ENCODE data around the gene IGLL1.
A peak's percentile ranks its signal among the peaks of the same experiment; 100 is the strongest.
"Not testable (repeated sequence)": the region's sequence is repeated elsewhere in the genome, so short reads cannot be mapped to it uniquely, and the experiment has no call there.

The IGLL1 gene

GRCh38 chr22:23539135-23539838 lies 40.8 kb downstream of the IGLL1 start:
- peak; percentile 80 for DNase-seq

- not testable (repeated sequence) for DNase-seq
Measured at GRCh38 chr22:23538696-23539030, 41.4 kb downstream of the IGLL1 start.

- DNase-seq: not testable (repeated sequence)
Measured at GRCh38 chr22:23537830-23538695, 42.0 kb downstream of the IGLL1 start.

- DNase-seq: no peak
Measured at GRCh38 chr22:23537416-23537815, 42.7 kb downstream of the IGLL1 start.

- DNase-seq: no peak
Measured at GRCh38 chr22:23536821-23537345, 43.2 kb downstream of the IGLL1 start.

- DNase-seq: not testable (repeated sequence)
Measured at GRCh38 chr22:23535790-23536661, 44.1 kb downstream of the IGLL1 start.

- no peak for DNase-seq
Measured at GRCh38 chr22:23534851-23535717, 45.0 kb downstream of the IGLL1 start.

GRCh38 chr22:23534201-23534850 lies 45.8 kb downstream of the IGLL1 start:
- no peak for DNase-seq

GRCh38 chr22:23533771-23534191 lies 46.3 kb downstream of the IGLL1 start:
- DNase-seq: no peak

GRCh38 chr22:23533328-23533762 lies 46.7 kb downstream of the IGLL1 start:
- no peak for DNase-seq

- DNase-seq: no peak
Measured at GRCh38 chr22:23532731-23533130, 47.4 kb downstream of the IGLL1 start.

- no peak for DNase-seq
Measured at GRCh38 chr22:23531966-23532705, 48.0 kb downstream of the IGLL1 start.

- no peak for DNase-seq
Measured at GRCh38 chr22:23531283-23531956, 48.7 kb downstream of the IGLL1 start.

GRCh38 chr22:23530766-23531282 lies 49.3 kb downstream of the IGLL1 start:
- DNase-seq: no peak

- no peak for DNase-seq
Measured at GRCh38 chr22:23530106-23530505, 50.0 kb downstream of the IGLL1 start.

- DNase-seq: no peak
Measured at GRCh38 chr22:23529166-23530103, 50.7 kb downstream of the IGLL1 start.

GRCh38 chr22:23527971-23528740 lies 51.9 kb downstream of the IGLL1 start:
- no peak for DNase-seq

Measured in CD4-positive, alpha-beta T cell treated with Interleukin-21 for 1 hour (primary cell).